Esophagus squamous epithelium (tissue), 5 donors: ENCODE measurements around the gene HAPLN3. TPM values are rescaled to one million over a fixed set of nuclear protein-coding genes. Genes with fewer than 3 reads are reported as not detected.

Experiments
- DNase-seq: peaks from one replicate; lab custom pipeline; 2025; lab: John Stamatoyannopoulos, UW
- H3K27ac ChIP-seq, 4 donors: fragments of 200-600 bp; sonication (generic); one replicate each; pipeline ENCODE4 v1.5.1; 2016 to 2019; ENCODE audit warnings: mild to moderate bottlenecking in 1 of 4
- H3K27me3 ChIP-seq, 4 donors: fragments of 200-600 bp; sonication (generic); 1 replicate in 3 of 4; 2 replicates in 1 of 4; pipeline versions ENCODE4 v1.5.1 to v1.6.0; 2017 to 2021; ENCODE audit warnings: antibody characterized with exemption in 1 of 4
- H3K36me3 ChIP-seq, 3 donors: fragments of 200-600 bp; sonication (generic); one replicate each; pipeline ENCODE4 v1.5.1; 2016 to 2019
- H3K4me1 ChIP-seq, 3 donors: fragments of 200-600 bp; sonication (generic); one replicate each; pipeline ENCODE4 v1.5.1; 2017 to 2019
- H3K4me3 ChIP-seq, 4 donors: fragments of 200-600 bp; sonication (generic); 1 replicate in 3 of 4; 2 replicates in 1 of 4; pipeline ENCODE4 v1.5.1; 2016 to 2019; ENCODE audit warnings: mild to moderate bottlenecking in 2 of 4, moderate library complexity in 1 of 4
- H3K9me3 ChIP-seq, 3 donors: fragments of 200-600 bp; sonication (generic); one replicate each; pipeline ENCODE4 v1.5.1; 2016 to 2019
- POLR2A ChIP-seq, 4 donors: fragments of 450-650 bp; IDR thresholded peaks; one replicate each; pipeline ENCODE4 v1.6.1; 2017; ENCODE audit warnings: antibody characterized with exemption in 4 of 4, mild to moderate bottlenecking in 4 of 4, moderate library complexity in 3 of 4
- WGBS, 2 donors: methylation state at CpG; one replicate each; pipeline ENCODE4 v1.1.5; 2018; 5-methylcytosine and 5-hydroxymethylcytosine counted together
- intact Hi-C: fragments of 100-400 bp; cut with DNase I; formaldehyde crosslinking; loops from one replicate; pipeline ENCODE4 v1.15.0; 2022
- total RNA-seq, 4 donors: library from RNA; depleted of rRNA; stranded (reverse); fragments of >200 nt; gene quantifications; one replicate each; pipeline ENCODE4 v1.1.0, GENCODE V29; 2016
- TF ChIP-seq, protein P1 (sequence below), 6 experiments: fragments of 450-650 bp in 4 of 6; fragments of 200-600 bp in 2 of 6; sonication (generic) in 2 of 6; IDR thresholded peaks; one replicate each; pipeline ENCODE4 v1.5.1; 2016 to 2019; ENCODE audit warnings: antibody characterized with exemption in 6 of 6, mild to moderate bottlenecking in 4 of 6, moderate library complexity in 4 of 6
- donor health status: DM: yes; HTN: yes; CAD: no.

The HAPLN3 gene
- total RNA-seq, 4 donors from 2014 or later = 3.1 to 9.4 (median 7.8) TPM

DNA sequence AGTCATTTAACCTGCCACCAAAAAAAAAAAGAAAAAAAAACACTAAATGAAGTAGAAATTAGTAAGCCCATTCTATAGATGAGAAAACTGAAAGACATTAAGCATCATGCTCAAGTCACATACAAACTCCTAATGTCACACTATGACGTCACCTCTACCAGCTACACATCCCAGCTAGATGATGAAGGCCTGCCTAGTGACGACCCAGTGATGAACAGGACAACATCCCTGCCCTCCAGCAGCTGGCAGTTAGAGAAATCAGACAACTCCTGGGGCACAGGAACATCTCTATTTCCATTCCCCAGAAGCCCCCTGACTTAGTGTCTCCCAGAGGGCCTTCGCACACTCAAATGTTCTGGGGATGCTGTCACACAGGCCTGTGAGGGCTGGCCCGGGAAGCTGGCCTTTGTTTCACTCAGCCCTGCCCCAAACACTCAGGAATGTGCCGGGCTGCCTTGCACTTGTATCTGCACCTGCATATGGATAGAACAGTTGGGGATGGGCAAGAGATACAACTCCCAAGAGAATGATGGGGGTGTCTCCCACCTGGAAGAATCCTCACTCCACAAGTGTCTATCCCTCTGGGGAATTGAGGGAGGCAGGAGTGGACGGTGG is 7.0 kb upstream of the HAPLN3 start:
- no peaks in the 10 kb centered on the region for H3K27me3 ChIP-seq
- peaks cover 9 to 35% (median 24%) of the 10 kb centered on the region in 3 donors for H3K4me1 ChIP-seq
- TF ChIP-seq, protein P1, sequence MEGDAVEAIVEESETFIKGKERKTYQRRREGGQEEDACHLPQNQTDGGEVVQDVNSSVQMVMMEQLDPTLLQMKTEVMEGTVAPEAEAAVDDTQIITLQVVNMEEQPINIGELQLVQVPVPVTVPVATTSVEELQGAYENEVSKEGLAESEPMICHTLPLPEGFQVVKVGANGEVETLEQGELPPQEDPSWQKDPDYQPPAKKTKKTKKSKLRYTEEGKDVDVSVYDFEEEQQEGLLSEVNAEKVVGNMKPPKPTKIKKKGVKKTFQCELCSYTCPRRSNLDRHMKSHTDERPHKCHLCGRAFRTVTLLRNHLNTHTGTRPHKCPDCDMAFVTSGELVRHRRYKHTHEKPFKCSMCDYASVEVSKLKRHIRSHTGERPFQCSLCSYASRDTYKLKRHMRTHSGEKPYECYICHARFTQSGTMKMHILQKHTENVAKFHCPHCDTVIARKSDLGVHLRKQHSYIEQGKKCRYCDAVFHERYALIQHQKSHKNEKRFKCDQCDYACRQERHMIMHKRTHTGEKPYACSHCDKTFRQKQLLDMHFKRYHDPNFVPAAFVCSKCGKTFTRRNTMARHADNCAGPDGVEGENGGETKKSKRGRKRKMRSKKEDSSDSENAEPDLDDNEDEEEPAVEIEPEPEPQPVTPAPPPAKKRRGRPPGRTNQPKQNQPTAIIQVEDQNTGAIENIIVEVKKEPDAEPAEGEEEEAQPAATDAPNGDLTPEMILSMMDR (IDR thresholded peaks at IDR 0.05) = no peak
- no peak for TF ChIP-seq POLR2A (IDR thresholded peaks at IDR 0.05)
- 61 to 69% methylated on average over 4 to 5 of the region's 6 CpGs for WGBS, 2 donors
- intact Hi-C loops = loop anchor here (10.0 kb wide), 1 partner anchor 272 kb away; no protein-coding TSS in a partner anchor
- no peaks in the 10 kb centered on the region for H3K9me3 ChIP-seq
- H3K27ac ChIP-seq = no peak overlapping the region
- no peak overlapping the region for H3K4me3 ChIP-seq
- H3K36me3 ChIP-seq = peaks cover 20 to 76% (median 29%) of the 10 kb centered on the region in 3 donors
- no peak for DNase-seq

DNA sequence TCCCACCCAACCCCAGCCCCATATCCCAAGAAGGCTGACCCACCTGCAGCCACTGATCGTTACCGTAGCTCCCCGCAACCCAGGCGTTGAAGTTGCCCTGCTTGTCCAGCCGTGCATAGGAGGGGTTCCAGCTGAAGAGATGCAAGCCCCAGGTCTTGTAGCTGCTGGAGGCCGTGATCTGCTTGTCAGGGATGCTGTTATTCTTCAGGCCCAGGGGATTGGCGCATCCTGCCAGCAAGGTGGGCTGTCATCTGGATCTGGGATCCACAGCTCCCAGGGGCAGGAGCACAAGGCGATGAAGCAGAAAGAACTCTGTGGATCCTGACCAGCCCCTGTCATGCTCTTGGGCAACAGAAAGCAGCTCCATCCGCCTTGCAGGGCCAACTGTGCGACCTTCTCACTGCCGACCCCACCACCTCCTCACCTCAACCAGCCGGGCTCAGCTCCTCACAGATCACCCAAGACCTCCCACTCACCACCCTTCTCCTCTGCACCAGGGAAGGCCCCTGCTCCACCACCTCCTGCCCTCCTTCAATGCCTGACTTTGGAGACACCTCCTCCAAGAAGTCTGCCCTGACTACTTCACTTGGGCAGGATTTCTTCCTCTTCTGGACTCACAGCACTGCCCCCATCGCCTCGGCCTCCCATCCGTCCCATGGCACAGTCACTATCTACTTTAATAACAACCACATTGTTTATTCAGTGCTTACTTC is 6.3 kb upstream of the HAPLN3 start:
- intact Hi-C loops = loop anchor here (10.0 kb wide), 1 partner anchor 273 kb away; no protein-coding TSS in a partner anchor
- Histone ChIP-seq H3K27me3 (no peaks in the 10 kb centered on the region), H3K4me3 (no peak overlapping the region), H3K9me3 (no peaks in the 10 kb centered on the region), H3K36me3 (peaks cover 17 to 69% (median 29%) of the 10 kb centered on the region in 3 donors), H3K27ac (no peak overlapping the region), H3K4me1 (peaks cover 16 to 42% (median 30%) of the 10 kb centered on the region in 3 donors)
- WGBS, 2 donors = 78 to 93% methylated on average over 7 to 9 of the region's 15 CpGs
- TF ChIP-seq POLR2A (IDR thresholded peaks at IDR 0.05) = no peak
- TF ChIP-seq, protein P1 (IDR thresholded peaks at IDR 0.05) = no peak
- DNase-seq = no peak

DNA sequence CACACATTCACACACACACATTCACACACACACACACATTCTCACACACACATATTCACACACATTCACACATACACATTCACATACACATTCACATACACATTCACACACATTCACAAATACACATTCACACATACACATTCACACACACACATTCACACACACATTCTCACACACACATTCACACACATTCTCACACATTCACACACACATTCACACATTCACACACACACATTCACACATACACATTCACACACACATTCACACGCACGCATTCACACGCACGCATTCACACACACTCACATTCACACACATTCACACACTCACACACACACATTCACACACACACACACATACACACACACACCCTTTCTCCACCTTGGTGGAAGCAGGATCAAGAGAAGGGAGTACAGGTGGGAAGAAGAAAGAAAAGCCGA is 5.7 kb upstream of the HAPLN3 start:
- Histone ChIP-seq H3K9me3 (no peaks in the 10 kb centered on the region), H3K27ac (no peak overlapping the region), H3K4me1 (peaks cover 18 to 48% (median 35%) of the 10 kb centered on the region in 3 donors), H3K27me3 (no peaks in the 10 kb centered on the region), H3K4me3 (no peak overlapping the region), H3K36me3 (peaks cover 15 to 63% (median 26%) of the 10 kb centered on the region in 3 donors)
- intact Hi-C loops = loop anchor here (10.0 kb wide), 1 partner anchor 274 kb away; no protein-coding TSS in a partner anchor
- 80 to 85% methylated on average over 5 of the region's 5 CpGs for WGBS, 2 donors
- no peak for TF ChIP-seq POLR2A (IDR thresholded peaks at IDR 0.05)
- TF ChIP-seq, protein P1 (IDR thresholded peaks at IDR 0.05) = no peak
- no peak for DNase-seq

DNA sequence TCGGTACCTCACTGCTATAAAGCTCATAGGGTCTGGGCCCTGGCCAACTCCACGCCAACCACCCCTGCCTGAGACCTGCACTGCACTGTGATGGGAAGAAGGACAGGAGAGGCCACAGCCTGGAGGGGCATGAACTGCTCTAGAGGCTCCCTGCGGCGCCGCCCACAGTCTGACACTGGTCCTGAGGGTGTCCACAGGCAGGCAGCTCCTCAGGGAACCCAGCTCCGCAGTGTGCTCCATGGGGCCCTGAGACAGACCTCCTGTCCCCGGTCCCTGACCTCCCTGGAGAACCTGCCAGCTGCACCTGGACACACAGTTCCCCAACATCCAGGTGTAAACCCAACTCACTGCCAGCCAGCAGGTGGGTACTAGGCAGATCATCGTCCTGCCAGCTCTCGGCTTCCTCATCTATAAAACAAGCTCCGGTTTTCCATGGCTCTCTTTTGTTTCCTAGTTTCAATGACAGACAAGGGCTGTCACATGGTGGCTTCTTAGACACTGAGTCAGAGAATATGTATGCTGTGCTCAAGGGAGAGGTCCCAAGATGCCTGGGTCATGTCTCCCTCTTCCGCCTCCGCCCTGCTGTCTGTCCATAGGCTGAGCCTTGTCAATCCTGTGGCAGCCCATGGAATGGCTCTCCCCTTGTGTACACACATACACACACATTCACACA is 5.1 kb upstream of the HAPLN3 start:
- intact Hi-C loops = loop anchor here (10.0 kb wide), 1 partner anchor 274 kb away; no protein-coding TSS in a partner anchor
- Histone ChIP-seq H3K27me3 (peaks cover 0 to 4% (median 0%) of the 10 kb centered on the region in 4 donors), H3K9me3 (no peaks in the 10 kb centered on the region), H3K4me3 (no peak overlapping the region), H3K4me1 (peaks cover 18 to 49% (median 37%) of the 10 kb centered on the region in 3 donors), H3K36me3 (peaks cover 11 to 57% (median 21%) of the 10 kb centered on the region in 3 donors), H3K27ac (peak overlapping the region in 2 of 4 donors; percentile 32 to 45)
- 80 to 81% methylated on average over 9 to 12 of the region's 12 CpGs for WGBS, 2 donors
- no peak for DNase-seq
- TF ChIP-seq, protein P1 (IDR thresholded peaks at IDR 0.05) = no peak
- TF ChIP-seq POLR2A (IDR thresholded peaks at IDR 0.05) = no peak
